Lung (tissue), 12 donors: ENCODE measurements around the gene ZIC2. TPM values are rescaled to one million over a fixed set of nuclear protein-coding genes. Genes with fewer than 3 reads are reported as not detected.
A peak's percentile ranks its signal among the peaks of the same experiment; 100 is the strongest.

ENCODE experiments used
- ATAC-seq: fragments of 200-7000 bp; cut with Tn5 transposase; one replicate; pipeline ENCODE4 v1.9.1; 2020; ENCODE audit warnings: moderate number of reproducible peaks; ENCODE audit not compliant: insufficient read depth, low FRiP score
- DNase-seq, 3 donors: peaks; one replicate each; pipeline ENCODE4 v3.0.0-alpha.2; 2013 to 2017
- H3K27ac ChIP-seq, 2 donors: one replicate each; pipeline ENCODE4 v1.5.1; 2013; ENCODE audit warnings: mild to moderate bottlenecking in 2 of 2, moderate library complexity in 2 of 2, control low read depth in 1 of 2, inconsistent platforms in 1 of 2, low read depth in 1 of 2, low read length in 1 of 2
- H3K27me3 ChIP-seq, 3 donors: one replicate each; pipeline ENCODE4 v1.5.1; 2013; ENCODE audit warnings: low read length in 2 of 3; ENCODE audit not compliant: control insufficient read depth in 3 of 3, insufficient read depth in 3 of 3
- H3K36me3 ChIP-seq, 4 donors: one replicate each; pipeline ENCODE4 v1.5.1; 2013; ENCODE audit warnings: low read length in 4 of 4, mild to moderate bottlenecking in 1 of 4, moderate library complexity in 1 of 4; ENCODE audit not compliant: control insufficient read depth in 4 of 4, insufficient read depth in 4 of 4
- H3K4me1 ChIP-seq, 5 donors: one replicate each; pipeline ENCODE4 v1.5.1; 2013; ENCODE audit warnings: low read length in 5 of 5, mild to moderate bottlenecking in 2 of 5, moderate library complexity in 1 of 5; ENCODE audit not compliant: control insufficient read depth in 5 of 5, insufficient read depth in 5 of 5
- H3K4me3 ChIP-seq: one replicate; pipeline ENCODE4 v1.5.1; 2013; ENCODE audit warnings: mild to moderate bottlenecking, control low read depth, moderate library complexity
- H3K9ac ChIP-seq, 2 donors: one replicate each; pipeline ENCODE4 v1.5.1; 2013; ENCODE audit warnings: low read length in 2 of 2, control low read depth in 1 of 2; ENCODE audit not compliant: insufficient read depth in 1 of 2
- H3K9me3 ChIP-seq, 4 donors: one replicate each; pipeline ENCODE4 v1.5.1; 2013; ENCODE audit warnings: low read length in 3 of 4, mild to moderate bottlenecking in 1 of 4, moderate library complexity in 1 of 4; ENCODE audit not compliant: control insufficient read depth in 4 of 4, insufficient read depth in 3 of 4
- CTCF ChIP-seq: IDR thresholded peaks from 2 replicates; pipeline ENCODE4 v1.5.1; 2012; ENCODE audit warnings: mild to moderate bottlenecking; ENCODE audit errors: control extremely low read depth, extremely low read depth
- WGBS, 2 donors: extraction: QIAGEN DNeasy Blood & Tissue Kit; methylation state at CpG; one replicate each; pipeline ENCODE4 v1.1.7; 2013; 5-methylcytosine and 5-hydroxymethylcytosine counted together
- polyA plus RNA-seq, 2 donors: library from polyadenylated mRNA; stranded (reverse); fragments of 200-250 nt; gene quantifications; one replicate each; pipeline ENCODE4 v1.2.1, GENCODE V29; 2013
- total RNA-seq, 2 donors: library from RNA; depleted of rRNA in 1 of 2; stranded (reverse); fragments of >200 nt in 1 of 2; gene quantifications; one replicate each; pipeline ENCODE4 v1.2.1, GENCODE V29; 2014 to 2021
- donor health status: control.
- donor health status: control.
- donor health status: Bipolar disorder and iron deficiency.
- donor health status: healthy.
- donor health status: DM: yes; HTN: yes; CAD: no.

Gene ZIC2
- total and polyA plus RNA-seq, 4 donors = 0.06 TPM; not detected in 3

GRCh38 chr13:99983499-99984401, 2.2 kb downstream of the ZIC2 start:
- ATAC-seq (no peak), DNase-seq (peak in 1 of 3 donors; percentile 58)
- Histone ChIP-seq H3K27ac (no peak overlapping the region), H3K4me1 (peaks cover 0 to 21% (median 0%) of the 10 kb centered on the region in 5 donors), H3K4me3 (no peak overlapping the region), H3K9me3 (peaks cover 0 to 20% (median 0%) of the 10 kb centered on the region in 4 donors), H3K27me3 (peaks cover 29 to 71% (median 65%) of the 10 kb centered on the region in 3 donors), H3K36me3 (no peaks in the 10 kb centered on the region), H3K9ac (no peak overlapping the region)
- no peak for TF ChIP-seq CTCF
- 8 to 12% methylated on average over 42 of the region's 42 CpGs for WGBS, 2 donors

DNA sequence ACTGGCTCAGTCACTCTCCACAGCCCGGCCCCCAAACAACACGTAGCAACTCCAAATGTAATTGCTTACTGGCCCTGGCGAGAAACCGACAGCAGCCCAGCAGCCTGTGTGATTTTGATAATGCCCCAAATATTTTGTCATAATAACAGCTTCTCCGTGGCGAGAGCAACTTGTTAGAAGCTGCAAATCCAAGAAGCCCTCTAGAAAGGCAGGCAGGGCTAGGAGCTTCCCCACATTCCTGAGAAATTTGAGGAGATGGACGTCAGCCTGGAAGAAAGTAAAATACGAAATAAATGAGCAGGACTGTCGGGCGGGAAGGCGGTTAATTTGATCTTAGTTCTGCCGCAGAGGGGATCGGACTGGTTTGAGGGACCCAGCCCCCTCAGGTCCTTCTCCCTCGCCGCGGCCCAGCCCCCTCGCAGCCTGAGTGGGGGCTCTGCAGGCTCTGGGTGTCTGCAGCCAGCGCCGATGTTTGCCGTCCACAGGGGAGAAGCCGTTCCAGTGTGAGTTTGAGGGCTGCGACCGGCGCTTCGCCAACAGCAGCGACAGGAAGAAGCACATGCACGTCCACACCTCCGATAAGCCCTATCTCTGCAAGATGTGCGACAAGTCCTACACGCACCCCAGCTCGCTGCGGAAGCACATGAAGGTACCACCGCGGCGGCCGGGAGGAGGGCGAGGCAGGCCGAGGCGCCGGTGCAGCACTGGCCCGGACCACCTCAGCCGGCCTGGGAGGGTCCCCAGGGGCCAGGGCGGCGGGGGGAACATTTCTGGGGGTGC, 3.1 kb downstream of the ZIC2 start:
- H3K4me1 ChIP-seq = peaks cover 0 to 25% (median 0%) of the 10 kb centered on the region in 5 donors
- peak in 2 of 3 donors; percentile 13 to 29 for DNase-seq
- WGBS, 2 donors = 6 to 10% methylated on average over 36 to 44 of the region's 44 CpGs
- H3K9me3 ChIP-seq = peaks cover 0 to 22% (median 0%) of the 10 kb centered on the region in 4 donors
- H3K36me3 ChIP-seq = no peaks in the 10 kb centered on the region
- TF ChIP-seq CTCF = no peak
- H3K27me3 ChIP-seq = peaks cover 29 to 70% (median 65%) of the 10 kb centered on the region in 3 donors
- no peak overlapping the region for H3K9ac ChIP-seq
- ATAC-seq = no peak
- no peak overlapping the region for H3K4me3 ChIP-seq
- no peak overlapping the region for H3K27ac ChIP-seq

GRCh38 chr13:99985241-99985874, 3.8 kb downstream of the ZIC2 start:
- Histone ChIP-seq H3K4me1 (peaks cover 0 to 19% (median 0%) of the 10 kb centered on the region in 5 donors), H3K9me3 (peaks cover 0 to 21% (median 0%) of the 10 kb centered on the region in 4 donors), H3K36me3 (no peaks in the 10 kb centered on the region), H3K4me3 (no peak overlapping the region), H3K9ac (no peak overlapping the region), H3K27ac (no peak overlapping the region), H3K27me3 (peaks cover 29 to 73% (median 71%) of the 10 kb centered on the region in 3 donors)
- ATAC-seq (no peak), DNase-seq (no peak)
- 5 to 6% methylated on average over 15 to 55 of the region's 55 CpGs for WGBS, 2 donors
- no peak for TF ChIP-seq CTCF
